Calu3 (cell line): ENCODE results near the gene FBXL7. TPM values are rescaled to one million over a fixed set of nuclear protein-coding genes. Genes with fewer than 3 reads are reported as not detected.

Experiments used
- BruUV-seq: library from RNA; stranded (reverse); fragments of 400-500 nt; replicated peaks from 2 replicates; lab custom pipeline; 2021; lab: Mats Ljungman, UMichigan
- CTCF ChIA-PET: fragments of 300-600 bp; sonication (Branson Sonifier 250); formaldehyde crosslinking; loops from one replicate; lab custom pipeline; 2022; ENCODE audit warnings: antibody characterized with exemption; lab: Charles Lee
- DNase-seq: peaks from one replicate; pipeline ENCODE4 v3.0.0; 2022
- H3K27ac Mint-ChIP-seq: one replicate; pipeline ENCODE4 v1.8.0; 2022; ENCODE audit warnings: mixed read lengths; ENCODE audit not compliant: unreplicated experiment
- H3K27me3 Mint-ChIP-seq: one replicate; pipeline ENCODE4 v1.8.0; 2022; ENCODE audit warnings: mixed read lengths; ENCODE audit not compliant: unreplicated experiment
- H3K36me3 Mint-ChIP-seq: one replicate; pipeline ENCODE4 v1.8.0; 2022; ENCODE audit warnings: mild to moderate bottlenecking, moderate library complexity, mixed read lengths; ENCODE audit not compliant: insufficient read depth, unreplicated experiment
- H3K4me1 Mint-ChIP-seq: one replicate; pipeline ENCODE4 v1.8.0; 2022; ENCODE audit warnings: mild to moderate bottlenecking, low read depth, mixed read lengths; ENCODE audit not compliant: unreplicated experiment
- H3K4me3 Mint-ChIP-seq: one replicate; pipeline ENCODE4 v1.8.0; 2022; ENCODE audit warnings: mild to moderate bottlenecking, low read depth, moderate library complexity, mixed read lengths; ENCODE audit not compliant: unreplicated experiment
- H3K9me3 Mint-ChIP-seq: one replicate; pipeline ENCODE4 v1.8.0; 2022; ENCODE audit warnings: low read depth, mixed read lengths; ENCODE audit not compliant: unreplicated experiment
- CTCF ChIP-seq: fragments of 200-600 bp; IDR thresholded peaks from one replicate; pipeline ENCODE4 v1.8.0; 2022; ENCODE audit warnings: antibody characterized with exemption; ENCODE audit not compliant: unreplicated experiment
- intact Hi-C: fragments of 100-400 bp; cut with micrococcal nuclease; formaldehyde crosslinking; loops from one replicate; pipeline ENCODE4 v1.10.0; 2022; ENCODE audit not compliant: unreplicated experiment
- total RNA-seq: library from RNA; stranded (reverse); gene quantifications from 2 replicates; pipeline ENCODE4 v1.2.3, GENCODE V29; 2022

FBXL7 gene
- total RNA-seq, 1 experiment from 2014 or later, result not detected

GRCh38 chr5:15607076-15607475 is 107.1 kb downstream of the FBXL7 start:
- no peak for TF ChIP-seq CTCF

DNA sequence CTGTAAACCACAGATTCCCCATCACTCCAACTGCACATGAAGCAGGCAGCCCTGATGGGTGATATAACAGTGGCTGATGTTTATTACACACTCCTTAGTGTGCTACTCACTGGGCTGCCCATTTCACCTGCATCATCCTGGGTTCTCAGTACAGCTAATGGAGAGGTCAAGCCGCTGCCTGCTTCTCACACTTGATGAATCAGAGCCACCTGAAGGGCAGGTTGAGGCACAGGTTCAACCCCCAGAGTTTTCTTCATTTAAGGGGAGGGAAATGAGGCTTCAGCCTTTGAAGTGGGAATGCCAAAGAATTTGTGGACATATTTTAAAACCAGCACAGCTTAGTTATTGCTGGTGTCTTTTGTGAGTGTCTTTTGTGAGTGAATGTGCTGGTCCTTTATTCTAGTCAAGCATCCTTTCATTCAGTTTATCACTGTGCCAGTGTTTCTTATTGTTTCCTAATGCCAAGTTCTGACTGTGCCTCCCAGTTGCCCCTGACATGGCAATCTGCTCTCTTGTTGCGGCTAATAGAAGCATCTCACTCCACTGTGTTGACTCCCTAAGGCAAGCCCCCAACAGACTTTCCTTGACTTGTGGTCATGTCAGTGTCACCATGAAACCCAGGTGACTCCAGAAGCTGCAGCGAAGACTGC is 109.2 kb downstream of the FBXL7 start:
- Mint-ChIP-seq H3K36me3 (no peaks in the 10 kb centered on the region), H3K4me3 (no peak overlapping the region), H3K27ac (no peak overlapping the region), H3K9me3 (peaks cover 6% of the 10 kb centered on the region), H3K4me1 (no peaks in the 10 kb centered on the region), H3K27me3 (no peaks in the 10 kb centered on the region)
- DNase-seq, result no peak
- intact Hi-C loops, result no loop called here
- CTCF ChIA-PET, result no interaction called here
- BruUV-seq, result no TSS peak
- no peak for TF ChIP-seq CTCF

More at GRCh38 chr5:15607076-15607475, 107.1 kb downstream of the FBXL7 start:
- intact Hi-C loops, result no loop called here
- no peaks in the 10 kb centered on the region for H3K36me3 Mint-ChIP-seq
- CTCF ChIA-PET, result no interaction called here
- no peak overlapping the region for H3K4me3 Mint-ChIP-seq
- H3K9me3 Mint-ChIP-seq, result peaks cover 8% of the 10 kb centered on the region
- no peak overlapping the region for H3K27ac Mint-ChIP-seq
- no TSS peak for BruUV-seq
- DNase-seq, result no peak
- no peaks in the 10 kb centered on the region for H3K4me1 Mint-ChIP-seq
- no peaks in the 10 kb centered on the region for H3K27me3 Mint-ChIP-seq

GRCh38 chr5:15610216-15610615 is 110.2 kb downstream of the FBXL7 start:
- no peak for TF ChIP-seq CTCF
- Mint-ChIP-seq H3K27ac (no peak overlapping the region), H3K4me1 (no peaks in the 10 kb centered on the region), H3K4me3 (no peak overlapping the region), H3K36me3 (no peaks in the 10 kb centered on the region), H3K9me3 (peaks cover 6% of the 10 kb centered on the region), H3K27me3 (no peaks in the 10 kb centered on the region)
- CTCF ChIA-PET, result no interaction called here
- DNase-seq, result no peak
- no TSS peak for BruUV-seq
- intact Hi-C loops, result no loop called here

DNA sequence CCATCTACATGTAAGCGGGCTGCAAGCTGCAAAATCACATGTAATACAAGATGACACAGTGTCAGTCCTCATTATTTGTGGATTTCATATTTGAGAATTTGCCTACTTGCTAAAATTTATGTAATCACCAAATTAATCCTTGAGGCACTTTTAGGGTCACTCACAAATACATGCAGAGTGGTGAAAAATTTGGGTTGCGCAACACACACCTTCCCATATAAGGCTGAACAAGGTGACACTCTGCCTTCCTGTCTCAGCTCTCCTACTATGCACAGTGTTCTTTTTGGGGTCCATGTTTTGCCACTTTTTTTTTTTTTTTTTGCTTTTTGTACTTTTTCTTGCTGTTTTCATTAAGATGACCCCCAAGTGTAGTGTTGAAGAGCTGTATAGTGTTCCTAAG is 111.0 kb downstream of the FBXL7 start:
- Mint-ChIP-seq H3K27ac (no peak overlapping the region), H3K9me3 (peaks cover 6% of the 10 kb centered on the region), H3K27me3 (no peaks in the 10 kb centered on the region), H3K4me1 (no peaks in the 10 kb centered on the region), H3K4me3 (no peak overlapping the region), H3K36me3 (no peaks in the 10 kb centered on the region)
- intact Hi-C loops, result no loop called here
- no peak for TF ChIP-seq CTCF
- BruUV-seq, result no TSS peak
- DNase-seq, result no peak
- CTCF ChIA-PET, result no interaction called here
